IMR-90 (cell line): ENCODE measurements around the gene ASB7. TPM values are rescaled to one million over a fixed set of nuclear protein-coding genes. Genes with fewer than 3 reads are reported as not detected.

Source experiments
- ATAC-seq: fragments of 200-7000 bp; cut with Tn5 transposase; 2 replicates; pipeline ENCODE4 v1.9.1; 2020; ENCODE audit warnings: low read depth, mild to moderate bottlenecking, moderate library complexity
- BruUV-seq: library from RNA; stranded (reverse); fragments of 400-500 nt; replicated peaks from 2 replicates; lab custom pipeline; 2021; lab: Mats Ljungman, UMichigan
- CTCF ChIA-PET: fragments of 300-600 bp; formaldehyde crosslinking; extraction: SDS; loops from one replicate; lab custom pipeline; 2021; ENCODE audit warnings: antibody characterized with exemption; lab: Yijun Ruan, JAX
- POLR2A ChIA-PET: fragments of 300-600 bp; sonication (Branson Sonifier 250); formaldehyde crosslinking; loops from one replicate; lab custom pipeline; 2022; ENCODE audit warnings: antibody characterized with exemption; ENCODE audit not compliant: unreplicated experiment; lab: Charles Lee
- DNase-seq: peaks from one replicate; pipeline ENCODE4 v3.0.0; 2013
- H2AFZ ChIP-seq: replicated peaks from 2 replicates; pipeline ENCODE3; 2013; ENCODE audit warnings: low read length, mild to moderate bottlenecking; ENCODE audit not compliant: poor library complexity
- H2AK5ac ChIP-seq: 2 replicates; pipeline ENCODE4 v1.6.1; 2013; ENCODE audit warnings: low read depth, low read length, inconsistent platforms
- H2AK9ac ChIP-seq: replicated peaks from 2 replicates; pipeline ENCODE3; 2013; ENCODE audit warnings: mild to moderate bottlenecking, low read depth, low read length, moderate library complexity; ENCODE audit not compliant: poor library complexity
- H2BK120ac ChIP-seq: 2 replicates; pipeline ENCODE4 v1.6.1; 2013; ENCODE audit warnings: low read depth, low read length, inconsistent platforms
- H2BK15ac ChIP-seq: 3 replicates; pipeline ENCODE4 v1.6.1; 2013; ENCODE audit warnings: low read depth, low read length, inconsistent platforms
- H2BK20ac ChIP-seq: 2 replicates; pipeline ENCODE4 v1.6.1; 2013; ENCODE audit warnings: low read depth, mild to moderate bottlenecking, inconsistent platforms, low read length, moderate library complexity
- H2BK5ac ChIP-seq: 2 replicates; pipeline ENCODE4 v1.6.1; 2013; ENCODE audit warnings: mild to moderate bottlenecking, low read depth, low read length, inconsistent platforms; ENCODE audit not compliant: poor library complexity, severe bottlenecking
- H3K14ac ChIP-seq: replicated peaks from 2 replicates; pipeline ENCODE4 v1.6.1; 2013; ENCODE audit warnings: low read depth, low read length, inconsistent platforms
- H3K18ac ChIP-seq: 2 replicates; pipeline ENCODE4 v1.6.1; 2013; ENCODE audit warnings: low read depth, low read length, control low read depth
- H3K23ac ChIP-seq: 2 replicates; pipeline ENCODE4 v1.6.1; 2013; ENCODE audit warnings: low read depth, low read length, inconsistent platforms
- H3K27ac ChIP-seq: 2 replicates; pipeline ENCODE4 v1.5.1; 2013; ENCODE audit warnings: mild to moderate bottlenecking, control low read depth, low read length; ENCODE audit not compliant: insufficient read depth
- H3K27me3 ChIP-seq: 2 replicates; pipeline ENCODE4 v1.6.1; 2013; ENCODE audit warnings: low read length; ENCODE audit not compliant: control insufficient read depth, insufficient read depth
- H3K36me3 ChIP-seq: 2 replicates; pipeline ENCODE4 v1.6.1; 2013; ENCODE audit warnings: low read length, mixed read lengths; ENCODE audit not compliant: control insufficient read depth, insufficient read depth
- H3K4ac ChIP-seq: 2 replicates; pipeline ENCODE4 v1.6.1; 2013; ENCODE audit warnings: low read depth, low read length, inconsistent platforms
- H3K4me1 ChIP-seq: 2 replicates; pipeline ENCODE4 v1.6.1; 2013; ENCODE audit warnings: low read length, mixed read lengths; ENCODE audit not compliant: control insufficient read depth, insufficient read depth
- H3K4me2 ChIP-seq: 2 replicates; pipeline ENCODE4 v1.6.1; 2013; ENCODE audit warnings: low read depth, mild to moderate bottlenecking, control low read depth, low read length, moderate library complexity
- H3K4me3 ChIP-seq: 2 replicates; pipeline ENCODE4 v1.5.1; 2013; ENCODE audit warnings: low read depth, mild to moderate bottlenecking, control low read depth, low read length, moderate library complexity; ENCODE audit not compliant: insufficient read depth
- H3K56ac ChIP-seq: 2 replicates; pipeline ENCODE4 v1.6.1; 2013; ENCODE audit warnings: low read length, inconsistent platforms; ENCODE audit not compliant: insufficient read depth; ENCODE audit errors: extremely low read depth
- H3K79me1 ChIP-seq, 2 experiments: 2 replicates each; pipeline ENCODE4 v1.6.1; 2013; ENCODE audit warnings: low read length in 2 of 2, inconsistent platforms in 1 of 2, low read depth in 1 of 2
- H3K9ac ChIP-seq: 2 replicates; pipeline ENCODE4 v1.6.1; 2013; ENCODE audit warnings: low read depth, low read length, control low read depth
- H3K9me1 ChIP-seq: 2 replicates; pipeline ENCODE4 v1.6.1; 2013; ENCODE audit warnings: low read length, inconsistent platforms; ENCODE audit not compliant: insufficient read depth
- H3K9me3 ChIP-seq: 2 replicates; pipeline ENCODE4 v1.6.1; 2013; ENCODE audit warnings: low read length; ENCODE audit not compliant: control insufficient read depth, insufficient read depth
- H4K20me1 ChIP-seq: 2 replicates; pipeline ENCODE4 v1.6.1; 2013; ENCODE audit warnings: low read length, inconsistent platforms; ENCODE audit not compliant: insufficient read depth
- H4K5ac ChIP-seq: 2 replicates; pipeline ENCODE4 v1.6.1; 2013; ENCODE audit warnings: mild to moderate bottlenecking, low read depth, low read length, control low read depth
- H4K8ac ChIP-seq, 2 experiments: 2 replicates each; pipeline ENCODE4 v1.6.1; 2013; ENCODE audit warnings: low read depth in 2 of 2, low read length in 2 of 2, control low read depth in 1 of 2, inconsistent platforms in 1 of 2
- H4K91ac ChIP-seq: 2 replicates; pipeline ENCODE4 v1.6.1; 2013; ENCODE audit warnings: low read depth, low read length, inconsistent platforms; ENCODE audit not compliant: insufficient read depth
- BHLHE40 ChIP-seq: fragments of 150-350 bp; IDR thresholded peaks from 2 replicates; pipeline ENCODE4 v1.6.1; 2016; ENCODE audit warnings: mild to moderate bottlenecking, low read depth, low read length
- CEBPB ChIP-seq: IDR thresholded peaks from 2 replicates; pipeline ENCODE4 v1.6.1; 2012; ENCODE audit warnings: low read depth, low read length, improper control_type of control experiment
- CHD1 ChIP-seq: IDR thresholded peaks from 2 replicates; pipeline ENCODE4 v1.6.1; 2012; ENCODE audit warnings: low read depth, low read length, improper control_type of control experiment
- FOS ChIP-seq: fragments of 150-350 bp; IDR thresholded peaks from 2 replicates; pipeline ENCODE4 v1.6.1; 2016; ENCODE audit warnings: low read depth, low read length
- MAFK ChIP-seq: IDR thresholded peaks from 2 replicates; pipeline ENCODE4 v1.6.1; 2012; ENCODE audit warnings: low read depth, low read length, improper control_type of control experiment
- MAZ ChIP-seq: IDR thresholded peaks from 2 replicates; pipeline ENCODE4 v1.6.1; 2012; ENCODE audit warnings: low read depth, mild to moderate bottlenecking, low read length, improper control_type of control experiment, moderate library complexity, borderline replicate concordance
- MXI1 ChIP-seq: IDR thresholded peaks from 2 replicates; pipeline ENCODE4 v1.6.1; 2012; ENCODE audit warnings: low read depth, mild to moderate bottlenecking, low read length, moderate library complexity, borderline replicate concordance
- NFE2L2 ChIP-seq: fragments of 150-350 bp; IDR thresholded peaks from 2 replicates; pipeline ENCODE4 v1.6.1; 2016; ENCODE audit warnings: low read depth, mild to moderate bottlenecking, low read length
- POLR2A ChIP-seq: IDR thresholded peaks from 2 replicates; pipeline ENCODE4 v1.6.1; 2012; ENCODE audit warnings: mild to moderate bottlenecking, low read depth, low read length
- RAD21 ChIP-seq: IDR thresholded peaks from 2 replicates; pipeline ENCODE4 v1.6.1; 2012; ENCODE audit warnings: low read length, improper control_type of control experiment
- RFX5 ChIP-seq: IDR thresholded peaks from 2 replicates; pipeline ENCODE4 v1.8.0; 2012; ENCODE audit warnings: low read depth, mild to moderate bottlenecking, low read length, moderate library complexity
- SMC3 ChIP-seq: fragments of 150-350 bp; IDR thresholded peaks from 2 replicates; pipeline ENCODE4 v1.6.1; 2016; ENCODE audit warnings: low read depth, mild to moderate bottlenecking, antibody characterized with exemption, low read length, moderate library complexity
- USF2 ChIP-seq: fragments of 150-350 bp; IDR thresholded peaks from 2 replicates; pipeline ENCODE4 v1.6.1; 2017; ENCODE audit warnings: mild to moderate bottlenecking, antibody characterized with exemption, low read length, low read depth
- WGBS, 2 experiments: methylation state at CpG; one replicate each; pipeline versions ENCODE4 v1.1.5 to v1.1.7; 2013; ENCODE audit warnings: missing lambda C conversion rate in 2 of 2; ENCODE audit not compliant: insufficient read length in 1 of 2; ENCODE audit errors: extremely low coverage in 2 of 2; 5-methylcytosine and 5-hydroxymethylcytosine counted together
- dilution Hi-C: fragments of 300-500 bp; cut with HindIII; formaldehyde crosslinking; loops from one replicate; pipeline ENCODE4 v1.14.3; 2018; ENCODE audit warnings: low sequenced_read_pairs; ENCODE audit not compliant: unreplicated experiment
- in situ Hi-C: fragments of 300-500 bp; cut with MboI; formaldehyde crosslinking; loops from 3 replicates; pipeline ENCODE4 v1.14.3; 2019; ENCODE audit warnings: low sequenced_read_pairs, inconsistent platforms, mixed read lengths
- intact Hi-C: fragments of 100-400 bp; cut with micrococcal nuclease; formaldehyde crosslinking; loops from 2 replicates; pipeline ENCODE4 v1.10.0; 2022
- polyA plus RNA-seq, 3 experiments: library from polyadenylated mRNA; depleted of rRNA; stranded (reverse); fragments of >200 nt; gene quantifications; 2 replicates each; pipeline ENCODE4 v1.2.3, GENCODE V29; 2012; ENCODE audit warnings: low replicate concordance in 1 of 3
- total RNA-seq: library from RNA; depleted of rRNA; stranded (reverse); fragments of >200 nt; gene quantifications from 2 replicates; pipeline ENCODE4 v1.2.3, GENCODE V29; 2012
- TF ChIP-seq, protein P1 (sequence below): fragments of 150-350 bp; IDR thresholded peaks from 2 replicates; pipeline ENCODE4 v1.6.1; 2016; ENCODE audit warnings: low read depth, mild to moderate bottlenecking, low read length, moderate library complexity, borderline replicate concordance

ASB7 gene
- total and polyA plus RNA-seq, 2 of the 4 experiments (the other 2 are of a cell fraction), result 7.7 to 16.7 TPM

- no peaks in the 10 kb centered on the region for H3K27me3 ChIP-seq
- no peaks in the 10 kb centered on the region for H4K20me1 ChIP-seq
- H3K4me2 ChIP-seq, result no peak overlapping the region; the same call in 1 of the 2 replicates
- CTCF ChIA-PET, result interaction anchor here (0.6 to 2.0 kb wide), 17 partner anchors 9 to 335 kb away, joined by 3 to 15 read pairs (median 3); no protein-coding TSS in a partner anchor
- H2BK20ac ChIP-seq, result peak overlapping the region; percentile 89
- dilution Hi-C loops, result no loop called here
- no peaks in the 10 kb centered on the region for H3K36me3 ChIP-seq
- in situ Hi-C loops, result no loop called here
- intact Hi-C loops, result loop anchor here (1.0 kb wide), 3 partner anchors 197 to 335 kb away; no protein-coding TSS in a partner anchor
- peak; percentile 53 for DNase-seq
- H2BK5ac ChIP-seq, result no peak overlapping the region
- ATAC-seq, result peak; percentile 78
- peak overlapping the region; percentile 29; the same call in 1 of the 3 replicates for H2BK15ac ChIP-seq
- H3K4me3 ChIP-seq, result no peak overlapping the region
- H3K14ac ChIP-seq, result peak overlapping the region; percentile 74; the same call in 1 of the 2 replicates
- H3K9me3 ChIP-seq, result no peaks in the 10 kb centered on the region
- peak overlapping the region in 1 of 2 experiments; percentile 73; a peak in 2 of 4 replicates for H4K8ac ChIP-seq
- no peak overlapping the region for H4K91ac ChIP-seq
- peak overlapping the region; percentile 36; the same call in 1 of the 2 replicates for H4K5ac ChIP-seq
- BruUV-seq, result no TSS peak
- no peak overlapping the region for H3K56ac ChIP-seq
- 68% methylated on average over 3 of the region's 13 CpGs; no CpG with 5 or more reads in 1 of the 2 experiments for WGBS, 2 experiments
- H3K9ac ChIP-seq, result no peak overlapping the region
- H2BK120ac ChIP-seq, result peak overlapping the region; percentile 88
- H3K18ac ChIP-seq, result peak overlapping the region; percentile 39
- H2AK9ac ChIP-seq, result peak overlapping the region; percentile 53
- peak overlapping the region; percentile 74 for H2AFZ ChIP-seq
- H3K23ac ChIP-seq, result peak overlapping the region; percentile 58; the same call in 1 of the 2 replicates
- no peaks in the 10 kb centered on the region for H3K79me1 ChIP-seq
- H3K27ac ChIP-seq, result peak overlapping the region; percentile 23
- H3K4ac ChIP-seq, result peak overlapping the region; percentile 86
- peaks cover 9% of the 10 kb centered on the region for H3K9me1 ChIP-seq
- POLR2A ChIA-PET, result no interaction called here
- peak overlapping the region; percentile 76; the same call in 1 of the 2 replicates for H2AK5ac ChIP-seq
- H3K4me1 ChIP-seq, result peaks cover 4% of the 10 kb centered on the region; the same call in 1 of the 2 replicates
- TF ChIP-seq MAZ, result no peak; the same call in 1 of the 2 replicates
- TF ChIP-seq MAFK, result no peak
- peak; percentile 74 for TF ChIP-seq SMC3
- no peak for TF ChIP-seq NFE2L2
- TF ChIP-seq, protein P1, sequence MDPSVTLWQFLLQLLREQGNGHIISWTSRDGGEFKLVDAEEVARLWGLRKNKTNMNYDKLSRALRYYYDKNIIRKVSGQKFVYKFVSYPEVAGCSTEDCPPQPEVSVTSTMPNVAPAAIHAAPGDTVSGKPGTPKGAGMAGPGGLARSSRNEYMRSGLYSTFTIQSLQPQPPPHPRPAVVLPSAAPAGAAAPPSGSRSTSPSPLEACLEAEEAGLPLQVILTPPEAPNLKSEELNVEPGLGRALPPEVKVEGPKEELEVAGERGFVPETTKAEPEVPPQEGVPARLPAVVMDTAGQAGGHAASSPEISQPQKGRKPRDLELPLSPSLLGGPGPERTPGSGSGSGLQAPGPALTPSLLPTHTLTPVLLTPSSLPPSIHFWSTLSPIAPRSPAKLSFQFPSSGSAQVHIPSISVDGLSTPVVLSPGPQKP, result no peak
- no peak for TF ChIP-seq USF2
- TF ChIP-seq CHD1, result no peak
- no peak for TF ChIP-seq RFX5
- peak; percentile 34; the same call in 1 of the 2 replicates for TF ChIP-seq FOS
- no peak for TF ChIP-seq MXI1
- peak; percentile 84 for TF ChIP-seq RAD21
- 0 out of 2 replicates have a peak, but pooled peaks have one; percentile 26 for TF ChIP-seq POLR2A
- peak; percentile 36; the same call in 1 of the 2 replicates for TF ChIP-seq BHLHE40
- TF ChIP-seq CEBPB, result no peak
Measured at GRCh38 chr15:100671858-100672543, 69.6 kb downstream of the ASB7 start.
